GM12874 (cell line): ENCODE data around the gene AKAP8L.

Experiments used
- CTCF ChIP-seq: IDR thresholded peaks from 2 replicates; pipeline ENCODE4 v1.5.1; 2011; ENCODE audit warnings: low read depth, mild to moderate bottlenecking, control low read depth, low read length, moderate library complexity; ENCODE audit not compliant: insufficient read depth

Gene AKAP8L

GRCh38 chr19:15436012-15436825 lies 17.4 kb upstream of the AKAP8L start:
- no peak for TF ChIP-seq CTCF

GRCh38 chr19:15433519-15434069 lies 14.8 kb upstream of the AKAP8L start:
- TF ChIP-seq CTCF = no peak

- TF ChIP-seq CTCF = no peak
These were observed 14.1 kb upstream of the AKAP8L start for GRCh38 chr19:15432629-15433518.

GRCh38 chr19:15432018-15432494 lies 13.3 kb upstream of the AKAP8L start:
- TF ChIP-seq CTCF = no peak

GRCh38 chr19:15431396-15432017 lies 12.7 kb upstream of the AKAP8L start:
- no peak for TF ChIP-seq CTCF

- no peak for TF ChIP-seq CTCF
These were observed 11.8 kb upstream of the AKAP8L start for GRCh38 chr19:15430526-15431120.
